H9 (cell line): ENCODE data around the gene ADCY5. TPM values are rescaled to one million over a fixed set of nuclear protein-coding genes. Genes with fewer than 3 reads are reported as not detected.
A peak's percentile ranks its signal among the peaks of the same experiment; 100 is the strongest.

Experiments used
- DNase-seq: peaks from one replicate; pipeline ENCODE4 v3.0.0-alpha.2; 2017
- H2AFZ ChIP-seq: one replicate; pipeline ENCODE4 v1.6.1; 2013; ENCODE audit warnings: mild to moderate bottlenecking, low read length, control low read depth, moderate library complexity
- H2AK5ac ChIP-seq: 2 replicates; pipeline ENCODE4 v1.6.1; 2013; ENCODE audit warnings: low read length, control low read depth, mixed read lengths; ENCODE audit not compliant: insufficient read length
- H2BK120ac ChIP-seq: one replicate; pipeline ENCODE4 v1.6.1; 2013; ENCODE audit warnings: low read depth, mild to moderate bottlenecking, low read length, control low read depth, inconsistent platforms; ENCODE audit not compliant: poor library complexity, severe bottlenecking
- H2BK12ac ChIP-seq: 2 replicates; pipeline ENCODE4 v1.6.1; 2013; ENCODE audit warnings: low read length, control low read depth, mixed read lengths, low read depth; ENCODE audit not compliant: insufficient read length
- H2BK15ac ChIP-seq: 2 replicates; pipeline ENCODE4 v1.6.1; 2013; ENCODE audit warnings: low read depth, low read length, control low read depth
- H2BK20ac ChIP-seq: one replicate; pipeline ENCODE4 v1.6.1; 2013; ENCODE audit warnings: low read depth, mild to moderate bottlenecking, low read length, control low read depth, inconsistent platforms; ENCODE audit not compliant: poor library complexity, severe bottlenecking
- H2BK5ac ChIP-seq: 2 replicates; pipeline ENCODE4 v1.6.1; 2013; ENCODE audit warnings: low read length, control low read depth, mixed read lengths; ENCODE audit not compliant: insufficient read length
- H3K14ac ChIP-seq: 2 replicates; pipeline ENCODE4 v1.6.1; 2013; ENCODE audit warnings: low read length, control low read depth; ENCODE audit not compliant: insufficient read depth
- H3K18ac ChIP-seq: 2 replicates; pipeline ENCODE4 v1.6.1; 2013; ENCODE audit warnings: low read depth, mild to moderate bottlenecking, mixed read lengths, low read length, control low read depth; ENCODE audit not compliant: insufficient read length
- H3K23ac ChIP-seq: 2 replicates; pipeline ENCODE4 v1.6.1; 2013; ENCODE audit warnings: low read length, control low read depth, mixed read lengths, low read depth; ENCODE audit not compliant: insufficient read length
- H3K23me2 ChIP-seq: 2 replicates; pipeline ENCODE4 v1.6.1; 2013; ENCODE audit warnings: low read depth, mild to moderate bottlenecking, mixed read lengths, low read length, control low read depth; ENCODE audit not compliant: insufficient read length, poor library complexity, severe bottlenecking
- H3K27ac ChIP-seq: 2 replicates; pipeline ENCODE4 v1.5.1; 2013; ENCODE audit warnings: low read length, control low read depth, mixed read lengths, low read depth; ENCODE audit not compliant: insufficient read length
- H3K27me3 ChIP-seq: 2 replicates; pipeline ENCODE4 v1.6.1; 2013; ENCODE audit warnings: low read length, control low read depth, inconsistent platforms; ENCODE audit not compliant: insufficient read depth
- H3K4ac ChIP-seq: 2 replicates; pipeline ENCODE4 v1.6.1; 2013; ENCODE audit warnings: low read depth, mild to moderate bottlenecking, control low read depth, inconsistent platforms, low read length, moderate library complexity
- H3K4me1 ChIP-seq: 2 replicates; pipeline ENCODE4 v1.6.1; 2013; ENCODE audit warnings: low read length, control low read depth, inconsistent platforms; ENCODE audit not compliant: insufficient read depth
- H3K4me2 ChIP-seq: 2 replicates; pipeline ENCODE4 v1.6.1; 2013; ENCODE audit warnings: low read length, control low read depth, mixed read lengths; ENCODE audit not compliant: insufficient read length, insufficient read depth
- H3K56ac ChIP-seq: 2 replicates; pipeline ENCODE4 v1.6.1; 2013; ENCODE audit warnings: low read depth, mild to moderate bottlenecking, mixed read lengths, low read length, control low read depth; ENCODE audit not compliant: insufficient read length
- H3K79me1 ChIP-seq: 2 replicates; pipeline ENCODE4 v1.6.1; 2013; ENCODE audit warnings: low read depth, mild to moderate bottlenecking, moderate library complexity, low read length, control low read depth, inconsistent platforms; ENCODE audit not compliant: insufficient read depth, poor library complexity, severe bottlenecking
- H3K79me2 ChIP-seq: 2 replicates; pipeline ENCODE4 v1.6.1; 2013; ENCODE audit warnings: low read length, control low read depth, inconsistent platforms; ENCODE audit not compliant: insufficient read depth
- H3K9ac ChIP-seq: 2 replicates; pipeline ENCODE4 v1.6.1; 2013; ENCODE audit warnings: low read length, control low read depth, mixed read lengths; ENCODE audit not compliant: insufficient read length; ENCODE audit errors: extremely low read depth
- H3K9me3 ChIP-seq: one replicate; pipeline ENCODE4 v1.6.1; 2013; ENCODE audit warnings: low read depth, low read length, inconsistent platforms; ENCODE audit not compliant: control insufficient read depth
- H3T11ph ChIP-seq: one replicate; pipeline ENCODE4 v1.6.1; 2013; ENCODE audit warnings: mild to moderate bottlenecking, low read length, control low read depth, inconsistent platforms
- H4K20me1 ChIP-seq: one replicate; pipeline ENCODE4 v1.6.1; 2013; ENCODE audit not compliant: control insufficient read depth, insufficient read length, insufficient read depth
- H4K5ac ChIP-seq: 2 replicates; pipeline ENCODE4 v1.6.1; 2013; ENCODE audit warnings: low read depth, mild to moderate bottlenecking, mixed read lengths, low read length, control low read depth; ENCODE audit not compliant: insufficient read length
- H4K8ac ChIP-seq: replicated peaks from 2 replicates; pipeline ENCODE4 v1.6.1; 2013; ENCODE audit warnings: low read length, control low read depth, mixed read lengths, low read depth; ENCODE audit not compliant: insufficient read length
- H4K91ac ChIP-seq: 2 replicates; pipeline ENCODE4 v1.6.1; 2013; ENCODE audit warnings: low read depth, mild to moderate bottlenecking, moderate library complexity, mixed read lengths, low read length, control low read depth; ENCODE audit not compliant: insufficient read length
- H3K27ac Mint-ChIP-seq, 3 experiments: 2 replicates in 2 of 3; 3 replicates in 1 of 3; pipeline ENCODE4 v1.8.0; 2020 to 2021; ENCODE audit warnings: mixed read lengths in 3 of 3, mild to moderate bottlenecking in 1 of 3, moderate library complexity in 1 of 3
- H3K27me3 Mint-ChIP-seq: 2 replicates; pipeline ENCODE4 v1.8.0; 2021; ENCODE audit warnings: low read depth, mild to moderate bottlenecking, moderate library complexity, mixed read lengths
- H3K36me3 Mint-ChIP-seq, 3 experiments: 2 replicates in 2 of 3; 3 replicates in 1 of 3; pipeline ENCODE4 v1.8.0; 2020 to 2021; ENCODE audit warnings: low read depth in 3 of 3, mixed read lengths in 3 of 3; ENCODE audit not compliant: insufficient read depth in 1 of 3
- H3K4me1 Mint-ChIP-seq, 2 experiments: 2 replicates each; pipeline ENCODE4 v1.8.0; 2020; ENCODE audit warnings: mixed read lengths in 2 of 2
- H3K4me3 Mint-ChIP-seq, 2 experiments: 2 replicates in 1 of 2; 3 replicates in 1 of 2; pipeline ENCODE4 v1.8.0; 2020 to 2021; ENCODE audit warnings: mild to moderate bottlenecking in 2 of 2, mixed read lengths in 2 of 2, moderate library complexity in 1 of 2
- H3K9me3 Mint-ChIP-seq, 2 experiments: 2 replicates in 1 of 2; 3 replicates in 1 of 2; pipeline ENCODE4 v1.8.0; 2020; ENCODE audit warnings: mild to moderate bottlenecking in 2 of 2, mixed read lengths in 2 of 2, moderate library complexity in 1 of 2
- WGBS: extraction: QIAGEN DNeasy Blood & Tissue Kit; methylation state at CpG from one replicate; pipeline ENCODE4 v1.1.7; 2013; ENCODE audit warnings: missing lambda C conversion rate, low lambda C conversion rate, mixed read lengths; ENCODE audit not compliant: insufficient read length; ENCODE audit errors: extremely low coverage; 5-methylcytosine and 5-hydroxymethylcytosine counted together
- total RNA-seq: library from RNA; stranded (reverse); gene quantifications from 2 replicates; pipeline ENCODE4 v1.2.1, GENCODE V29; 2021
- TF ChIP-seq, protein P1 (sequence below): fragments of 200-600 bp; sonication (generic); conservative IDR thresholded peaks from 3 replicates; pipeline ENCODE4 v1.8.0; 2021; ENCODE audit warnings: antibody characterized with exemption, mild to moderate bottlenecking

The ADCY5 gene
- total RNA-seq, 1 experiment from 2014 or later, result 5.0 TPM

DNA sequence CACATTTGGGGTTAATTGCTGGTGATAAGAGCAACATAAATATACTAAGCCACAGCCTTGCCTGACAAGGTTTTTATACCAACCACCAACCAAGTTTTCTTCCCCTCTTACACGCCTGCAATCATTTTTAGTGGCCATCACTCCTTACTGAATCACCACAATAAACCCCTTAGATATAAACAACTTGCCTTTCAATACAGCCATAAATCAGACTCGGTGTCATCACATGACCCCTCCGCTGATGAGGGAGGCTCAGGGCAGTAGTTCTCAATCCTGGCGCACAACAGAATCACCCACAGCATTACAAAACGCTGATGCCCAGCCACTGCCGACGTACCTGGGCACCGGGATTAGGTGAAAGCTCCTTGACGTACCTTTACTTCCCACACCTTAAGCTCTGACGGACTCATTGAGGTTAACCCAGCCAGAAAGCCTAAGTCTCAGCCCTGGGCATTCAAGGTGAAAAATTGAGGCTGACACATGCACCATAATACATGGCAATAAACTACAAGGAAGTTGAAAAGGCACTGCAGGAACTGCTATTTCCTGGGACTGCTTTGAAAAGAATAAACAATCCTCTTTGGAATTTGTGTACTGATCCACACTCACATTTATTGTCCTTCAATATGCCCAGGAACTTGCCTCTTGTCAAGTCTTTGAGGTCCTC is 17.1 kb downstream of the ADCY5 start:
- Histone ChIP-seq H3K27ac (no peak overlapping the region), H3K18ac (no peak overlapping the region), H2BK5ac (no peak overlapping the region), H3T11ph (no peak overlapping the region), H2BK15ac (no peak overlapping the region), H4K8ac (no peak overlapping the region), H3K4ac (no peak overlapping the region), H3K9ac (no peak overlapping the region), H3K9me3 (no peaks in the 10 kb centered on the region), H3K56ac (no peak overlapping the region), H3K79me1 (no peaks in the 10 kb centered on the region), H2AK5ac (no peak overlapping the region), H3K23ac (no peak overlapping the region), H2AFZ (no peak overlapping the region), H3K4me2 (no peak overlapping the region), H2BK120ac (no peak overlapping the region), H2BK12ac (no peak overlapping the region), H4K5ac (no peak overlapping the region), H3K23me2 (no peaks in the 10 kb centered on the region), H3K79me2 (no peaks in the 10 kb centered on the region), H4K91ac (no peak overlapping the region), H4K20me1 (no peaks in the 10 kb centered on the region), H2BK20ac (no peak overlapping the region), H3K14ac (no peak overlapping the region; the same call in 1 of the 2 replicates), H3K27me3 (no peaks in the 10 kb centered on the region), H3K4me1 (no peaks in the 10 kb centered on the region)
- H3K9me3 Mint-ChIP-seq, result no peaks in the 10 kb centered on the region
- TF ChIP-seq, protein P1, sequence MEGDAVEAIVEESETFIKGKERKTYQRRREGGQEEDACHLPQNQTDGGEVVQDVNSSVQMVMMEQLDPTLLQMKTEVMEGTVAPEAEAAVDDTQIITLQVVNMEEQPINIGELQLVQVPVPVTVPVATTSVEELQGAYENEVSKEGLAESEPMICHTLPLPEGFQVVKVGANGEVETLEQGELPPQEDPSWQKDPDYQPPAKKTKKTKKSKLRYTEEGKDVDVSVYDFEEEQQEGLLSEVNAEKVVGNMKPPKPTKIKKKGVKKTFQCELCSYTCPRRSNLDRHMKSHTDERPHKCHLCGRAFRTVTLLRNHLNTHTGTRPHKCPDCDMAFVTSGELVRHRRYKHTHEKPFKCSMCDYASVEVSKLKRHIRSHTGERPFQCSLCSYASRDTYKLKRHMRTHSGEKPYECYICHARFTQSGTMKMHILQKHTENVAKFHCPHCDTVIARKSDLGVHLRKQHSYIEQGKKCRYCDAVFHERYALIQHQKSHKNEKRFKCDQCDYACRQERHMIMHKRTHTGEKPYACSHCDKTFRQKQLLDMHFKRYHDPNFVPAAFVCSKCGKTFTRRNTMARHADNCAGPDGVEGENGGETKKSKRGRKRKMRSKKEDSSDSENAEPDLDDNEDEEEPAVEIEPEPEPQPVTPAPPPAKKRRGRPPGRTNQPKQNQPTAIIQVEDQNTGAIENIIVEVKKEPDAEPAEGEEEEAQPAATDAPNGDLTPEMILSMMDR, result no peak
- H3K4me3 Mint-ChIP-seq, result no peak overlapping the region
- peaks cover 5% of the 10 kb centered on the region; the same call in 1 of the 2 replicates for H3K27me3 Mint-ChIP-seq
- peak overlapping the region in 1 of 3 experiments; percentile 60; a peak in 1 of 7 replicates for H3K27ac Mint-ChIP-seq
- no peaks in the 10 kb centered on the region for H3K36me3 Mint-ChIP-seq
- H3K4me1 Mint-ChIP-seq, result peaks cover 2% of the 10 kb centered on the region in 2 experiments; a peak in 2 of 4 replicates
- no peak for DNase-seq
- no CpG with 5 or more reads among the region's 10 CpGs for WGBS
